ENCODE data around the gene AADAT. TPM values are rescaled to one million over a fixed set of nuclear protein-coding genes. Genes with fewer than 3 reads are reported as not detected.
"Not testable (repeated sequence)": the region's sequence is repeated elsewhere in the genome, so short reads cannot be mapped to it uniquely, and the experiment has no call there.

AADAT gene
- total and polyA plus RNA-seq, 4 donors = 3.8 to 16.1 (median 12.4) TPM

DNA sequence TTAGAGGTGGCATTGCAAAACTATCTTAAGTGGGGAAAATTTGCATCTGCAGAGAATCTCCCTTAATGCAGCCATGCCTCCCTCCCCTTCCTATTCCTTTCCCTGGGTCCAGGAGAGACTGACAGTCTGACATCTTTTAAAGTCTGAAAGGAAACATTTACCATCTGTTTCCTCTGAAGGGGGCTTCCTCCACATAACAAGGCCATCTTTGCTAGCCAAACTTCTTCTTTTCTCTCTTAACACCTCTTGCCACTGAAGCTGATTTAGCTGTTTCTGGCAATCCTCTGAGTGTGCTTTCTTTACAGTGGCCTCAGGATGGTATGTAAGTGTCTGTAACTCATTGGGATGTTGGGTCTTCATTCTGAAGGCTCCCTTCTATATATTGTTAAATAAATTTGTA, 34.6 kb upstream of the AADAT start:
- H3K9me3 ChIP-seq (ENCODE audit: control insufficient read depth in 4 of 4, low read length in 3 of 4) = no peaks in the 10 kb centered on the region
- TF ChIP-seq NR2F2 (IDR thresholded peaks at IDR 0.05) = no peak
- no peak for TF ChIP-seq TAF1 (conservative IDR thresholded peaks at IDR 0.05)
- TF ChIP-seq, protein P1, sequence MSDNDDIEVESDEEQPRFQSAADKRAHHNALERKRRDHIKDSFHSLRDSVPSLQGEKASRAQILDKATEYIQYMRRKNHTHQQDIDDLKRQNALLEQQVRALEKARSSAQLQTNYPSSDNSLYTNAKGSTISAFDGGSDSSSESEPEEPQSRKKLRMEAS (IDR thresholded peaks at IDR 0.05) = no peak
- no peaks in the 10 kb centered on the region for H3K36me3 ChIP-seq (ENCODE audit: control insufficient read depth in 4 of 4, insufficient read depth in 3 of 4, low read depth in 1 of 4, low read length in 3 of 4)
- no peaks in the 10 kb centered on the region for H3K4me1 ChIP-seq (ENCODE audit: control insufficient read depth in 4 of 4, insufficient read depth in 4 of 4, low read length in 3 of 4)
- no peak overlapping the region for H3K9ac ChIP-seq (ENCODE audit: low read depth in 1 of 2, low read length in 2 of 2)
- no peak for DNase-seq (ENCODE audit: low spot score)
- no peak overlapping the region for H3K27ac ChIP-seq (ENCODE audit: low read depth in 1 of 2, low read length in 2 of 2)
- no peak overlapping the region for H3K4me3 ChIP-seq (ENCODE audit: low read depth in 1 of 3, low read length in 3 of 3)
- H3K27me3 ChIP-seq (ENCODE audit: control insufficient read depth in 4 of 4, insufficient read depth in 4 of 4, low read length in 3 of 4) = no peaks in the 10 kb centered on the region

DNA sequence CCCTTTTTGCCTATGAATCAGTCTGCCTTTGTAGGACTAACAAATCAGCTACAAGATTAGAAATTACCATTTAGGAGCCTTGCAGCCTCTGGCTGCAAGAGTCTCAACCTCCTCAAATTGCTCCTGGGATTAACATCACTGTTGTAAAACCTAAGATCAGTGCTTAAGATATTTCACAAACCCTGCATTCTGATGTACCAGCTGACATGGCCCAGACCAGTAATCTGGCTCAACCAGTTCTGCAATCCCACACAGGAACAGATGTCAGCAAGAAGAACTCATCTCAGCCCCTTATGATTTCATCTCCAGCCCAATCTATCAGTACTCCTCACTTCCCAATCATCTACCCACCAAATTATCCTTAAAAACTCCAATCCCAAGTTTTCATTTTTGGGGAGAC, 32.5 kb upstream of the AADAT start:
- no peak overlapping the region for H3K27ac ChIP-seq (ENCODE audit: low read depth in 1 of 2, low read length in 2 of 2)
- TF ChIP-seq FOXA2 (IDR thresholded peaks at IDR 0.05) (no peak), SP1 (IDR thresholded peaks at IDR 0.05) (no peak), JUND (IDR thresholded peaks at IDR 0.05) (no peak)
- TF ChIP-seq, protein P2, sequence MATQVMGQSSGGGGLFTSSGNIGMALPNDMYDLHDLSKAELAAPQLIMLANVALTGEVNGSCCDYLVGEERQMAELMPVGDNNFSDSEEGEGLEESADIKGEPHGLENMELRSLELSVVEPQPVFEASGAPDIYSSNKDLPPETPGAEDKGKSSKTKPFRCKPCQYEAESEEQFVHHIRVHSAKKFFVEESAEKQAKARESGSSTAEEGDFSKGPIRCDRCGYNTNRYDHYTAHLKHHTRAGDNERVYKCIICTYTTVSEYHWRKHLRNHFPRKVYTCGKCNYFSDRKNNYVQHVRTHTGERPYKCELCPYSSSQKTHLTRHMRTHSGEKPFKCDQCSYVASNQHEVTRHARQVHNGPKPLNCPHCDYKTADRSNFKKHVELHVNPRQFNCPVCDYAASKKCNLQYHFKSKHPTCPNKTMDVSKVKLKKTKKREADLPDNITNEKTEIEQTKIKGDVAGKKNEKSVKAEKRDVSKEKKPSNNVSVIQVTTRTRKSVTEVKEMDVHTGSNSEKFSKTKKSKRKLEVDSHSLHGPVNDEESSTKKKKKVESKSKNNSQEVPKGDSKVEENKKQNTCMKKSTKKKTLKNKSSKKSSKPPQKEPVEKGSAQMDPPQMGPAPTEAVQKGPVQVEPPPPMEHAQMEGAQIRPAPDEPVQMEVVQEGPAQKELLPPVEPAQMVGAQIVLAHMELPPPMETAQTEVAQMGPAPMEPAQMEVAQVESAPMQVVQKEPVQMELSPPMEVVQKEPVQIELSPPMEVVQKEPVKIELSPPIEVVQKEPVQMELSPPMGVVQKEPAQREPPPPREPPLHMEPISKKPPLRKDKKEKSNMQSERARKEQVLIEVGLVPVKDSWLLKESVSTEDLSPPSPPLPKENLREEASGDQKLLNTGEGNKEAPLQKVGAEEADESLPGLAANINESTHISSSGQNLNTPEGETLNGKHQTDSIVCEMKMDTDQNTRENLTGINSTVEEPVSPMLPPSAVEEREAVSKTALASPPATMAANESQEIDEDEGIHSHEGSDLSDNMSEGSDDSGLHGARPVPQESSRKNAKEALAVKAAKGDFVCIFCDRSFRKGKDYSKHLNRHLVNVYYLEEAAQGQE (IDR thresholded peaks at IDR 0.05) = no peak
- TF ChIP-seq, protein P3, sequence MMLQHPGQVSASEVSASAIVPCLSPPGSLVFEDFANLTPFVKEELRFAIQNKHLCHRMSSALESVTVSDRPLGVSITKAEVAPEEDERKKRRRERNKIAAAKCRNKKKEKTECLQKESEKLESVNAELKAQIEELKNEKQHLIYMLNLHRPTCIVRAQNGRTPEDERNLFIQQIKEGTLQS (IDR thresholded peaks at IDR 0.05) = no peak
- TF ChIP-seq, protein P1 (IDR thresholded peaks at IDR 0.05) = no peak

DNA sequence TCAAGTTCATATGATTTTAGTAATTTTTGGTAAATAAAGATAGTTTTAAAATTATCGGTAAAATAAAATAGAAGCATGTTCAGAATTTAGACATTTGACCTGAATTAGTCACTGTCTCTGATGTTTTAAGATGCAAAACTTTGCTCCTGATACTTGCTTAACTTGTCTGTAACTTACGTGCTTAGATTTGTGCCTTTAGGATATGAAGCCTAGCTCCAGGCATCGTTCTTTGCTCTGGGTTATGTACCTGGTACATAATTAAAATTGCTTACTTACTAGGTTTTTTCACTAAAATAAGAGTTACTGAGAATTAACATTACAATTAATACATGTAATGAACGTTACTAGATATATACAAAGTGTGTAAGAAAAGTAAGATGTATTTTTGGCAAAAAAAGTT, 24.9 kb upstream of the AADAT start:
- Histone ChIP-seq H3K9me3 (ENCODE audit: control insufficient read depth in 4 of 4, low read length in 3 of 4) (no peaks in the 10 kb centered on the region), H3K9ac (ENCODE audit: low read depth in 1 of 2, low read length in 2 of 2) (no peak overlapping the region), H3K4me1 (ENCODE audit: control insufficient read depth in 4 of 4, insufficient read depth in 4 of 4, low read length in 3 of 4) (no peaks in the 10 kb centered on the region), H3K4me3 (ENCODE audit: low read depth in 1 of 3, low read length in 3 of 3) (no peak overlapping the region), H3K27ac (ENCODE audit: low read depth in 1 of 2, low read length in 2 of 2) (no peak overlapping the region), H3K27me3 (ENCODE audit: control insufficient read depth in 4 of 4, insufficient read depth in 4 of 4, low read length in 3 of 4) (no peaks in the 10 kb centered on the region), H3K36me3 (ENCODE audit: control insufficient read depth in 4 of 4, insufficient read depth in 3 of 4, low read depth in 1 of 4, low read length in 3 of 4) (no peaks in the 10 kb centered on the region)
- no peak for TF ChIP-seq HNF4G (IDR thresholded peaks at IDR 0.05)
- TF ChIP-seq, protein P4, sequence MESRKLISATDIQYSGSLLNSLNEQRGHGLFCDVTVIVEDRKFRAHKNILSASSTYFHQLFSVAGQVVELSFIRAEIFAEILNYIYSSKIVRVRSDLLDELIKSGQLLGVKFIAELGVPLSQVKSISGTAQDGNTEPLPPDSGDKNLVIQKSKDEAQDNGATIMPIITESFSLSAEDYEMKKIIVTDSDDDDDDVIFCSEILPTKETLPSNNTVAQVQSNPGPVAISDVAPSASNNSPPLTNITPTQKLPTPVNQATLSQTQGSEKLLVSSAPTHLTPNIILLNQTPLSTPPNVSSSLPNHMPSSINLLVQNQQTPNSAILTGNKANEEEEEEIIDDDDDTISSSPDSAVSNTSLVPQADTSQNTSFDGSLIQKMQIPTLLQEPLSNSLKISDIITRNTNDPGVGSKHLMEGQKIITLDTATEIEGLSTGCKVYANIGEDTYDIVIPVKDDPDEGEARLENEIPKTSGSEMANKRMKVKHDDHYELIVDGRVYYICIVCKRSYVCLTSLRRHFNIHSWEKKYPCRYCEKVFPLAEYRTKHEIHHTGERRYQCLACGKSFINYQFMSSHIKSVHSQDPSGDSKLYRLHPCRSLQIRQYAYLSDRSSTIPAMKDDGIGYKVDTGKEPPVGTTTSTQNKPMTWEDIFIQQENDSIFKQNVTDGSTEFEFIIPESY (IDR thresholded peaks at IDR 0.05) = no peak
- TF ChIP-seq RXRA (IDR thresholded peaks at IDR 0.05) = no peak
- TF ChIP-seq SP1 (IDR thresholded peaks at IDR 0.05) = no peak
- TF ChIP-seq, protein P3 (IDR thresholded peaks at IDR 0.05) = no peak
- no peak for TF ChIP-seq GABPA (IDR thresholded peaks at IDR 0.05 in 1 of 2, conservative IDR thresholded peaks at IDR 0.05 in 1 of 2)
- TF ChIP-seq, protein P1 (IDR thresholded peaks at IDR 0.05) = no peak
- no peak for DNase-seq (ENCODE audit: low spot score)
- 89% methylated on average over 4 of the region's 4 CpGs for WGBS

More for the DNA sequence above, 32.5 kb upstream of the AADAT start:
- no peaks in the 10 kb centered on the region for H3K9me3 ChIP-seq (ENCODE audit: control insufficient read depth in 4 of 4, low read length in 3 of 4)
- no peak overlapping the region for H3K4me3 ChIP-seq (ENCODE audit: low read depth in 1 of 3, low read length in 3 of 3)
- no peak overlapping the region for H3K9ac ChIP-seq (ENCODE audit: low read depth in 1 of 2, low read length in 2 of 2)
- no peaks in the 10 kb centered on the region for H3K4me1 ChIP-seq (ENCODE audit: control insufficient read depth in 4 of 4, insufficient read depth in 4 of 4, low read length in 3 of 4)
- no peak for DNase-seq (ENCODE audit: low spot score)
- no peaks in the 10 kb centered on the region for H3K36me3 ChIP-seq (ENCODE audit: control insufficient read depth in 4 of 4, insufficient read depth in 3 of 4, low read depth in 1 of 4, low read length in 3 of 4)
- no peaks in the 10 kb centered on the region for H3K27me3 ChIP-seq (ENCODE audit: control insufficient read depth in 4 of 4, insufficient read depth in 4 of 4, low read length in 3 of 4)

DNA sequence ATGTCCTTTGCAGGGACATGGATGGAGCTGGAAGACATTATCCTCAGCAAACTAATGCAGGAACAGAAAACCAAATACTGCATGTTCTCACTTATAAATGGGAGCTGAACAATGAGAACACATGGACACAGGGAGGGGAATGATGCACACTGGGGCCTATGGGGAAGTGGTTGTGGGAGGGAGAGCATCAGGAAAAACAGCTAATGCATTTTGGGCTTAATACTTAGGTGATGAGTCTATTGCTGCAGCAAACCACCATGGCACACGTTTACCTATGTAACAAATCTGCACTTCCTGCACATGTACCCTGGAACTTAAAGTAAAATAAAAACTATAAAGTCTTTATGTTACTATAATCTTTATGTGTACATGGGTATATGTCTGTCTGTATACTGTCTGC, 24.4 kb upstream of the AADAT start:
- H3K9me3 ChIP-seq (ENCODE audit: control insufficient read depth in 4 of 4, low read length in 3 of 4); H3K36me3 ChIP-seq (ENCODE audit: control insufficient read depth in 4 of 4, insufficient read depth in 3 of 4, low read depth in 1 of 4, low read length in 3 of 4); DNase-seq (ENCODE audit: low spot score); H3K27me3 ChIP-seq (ENCODE audit: control insufficient read depth in 4 of 4, insufficient read depth in 4 of 4, low read length in 3 of 4); H3K4me1 ChIP-seq (ENCODE audit: control insufficient read depth in 4 of 4, insufficient read depth in 4 of 4, low read length in 3 of 4); H3K9ac ChIP-seq (ENCODE audit: low read depth in 1 of 2, low read length in 2 of 2); H3K27ac ChIP-seq (ENCODE audit: low read depth in 1 of 2, low read length in 2 of 2); H3K4me3 ChIP-seq (ENCODE audit: low read depth in 1 of 3, low read length in 3 of 3): not testable (repeated sequence)
- 52% methylated on average over 1 of the region's 1 CpG for WGBS

All from liver (tissue), 9 donors.